Measurements from ENCODE around the gene TCEAL2.
"Not testable (repeated sequence)": the region's sequence is repeated elsewhere in the genome, so short reads cannot be mapped to it uniquely, and the experiment has no call there.

TCEAL2 gene

GRCh38 chrX:102125436-102125835 lies at the start of gene TCEAL2:
TCEAL2 (plus strand) TSS chrX:102125679; CDS start chrX:102126831, 1,152 bp downstream.
- DNase-seq (ENCODE audit: low read depth) = not testable (repeated sequence)

GRCh38 chrX:102077426-102077825 lies 48.1 kb upstream of the TCEAL2 start:
- DNase-seq (ENCODE audit: low read depth) = no peak

- no peak for DNase-seq (ENCODE audit: low read depth)
Measured at GRCh38 chrX:102085706-102086105, 39.8 kb upstream of the TCEAL2 start.

GRCh38 chrX:102113367-102113766 lies 12.1 kb upstream of the TCEAL2 start:
- DNase-seq (ENCODE audit: low read depth) = no peak

- no peak for DNase-seq (ENCODE audit: low read depth)
Measured at GRCh38 chrX:102115748-102116147, 9.7 kb upstream of the TCEAL2 start.

- DNase-seq (ENCODE audit: low read depth) = not testable (repeated sequence)
Measured at GRCh38 chrX:102125014-102125413, 465 bp upstream of the TCEAL2 start.

- DNase-seq (ENCODE audit: low read depth) = not testable (repeated sequence)
Measured at GRCh38 chrX:102126080-102126818, 770 bp downstream of the TCEAL2 start.

- no peak for DNase-seq (ENCODE audit: low read depth)
Measured at GRCh38 chrX:102126863-102127262, 1.4 kb downstream of the TCEAL2 start.

- no peak for DNase-seq (ENCODE audit: low read depth)
Measured at GRCh38 chrX:102129473-102129872, 4.0 kb downstream of the TCEAL2 start.

GRCh38 chrX:102138064-102138463 lies 12.6 kb downstream of the TCEAL2 start:
- DNase-seq (ENCODE audit: low read depth) = no peak

GRCh38 chrX:102140876-102141275 lies 15.4 kb downstream of the TCEAL2 start:
- not testable (repeated sequence) for DNase-seq (ENCODE audit: low read depth)

- DNase-seq (ENCODE audit: low read depth) = not testable (repeated sequence)
Measured at GRCh38 chrX:102141631-102142030, 16.2 kb downstream of the TCEAL2 start.

GRCh38 chrX:102142274-102142673 lies 16.8 kb downstream of the TCEAL2 start, which contains the start of gene TCEAL6:
TCEAL6 (minus strand) TSS chrX:102142481.
- DNase-seq (ENCODE audit: low read depth) = not testable (repeated sequence)

GRCh38 chrX:102154218-102154860 lies 28.9 kb downstream of the TCEAL2 start:
- DNase-seq (ENCODE audit: low read depth) = no peak

- DNase-seq (ENCODE audit: low read depth) = no peak
Measured at GRCh38 chrX:102154900-102155805, 29.7 kb downstream of the TCEAL2 start.

GRCh38 chrX:102155806-102156179 lies 30.3 kb downstream of the TCEAL2 start, which contains the start of gene BEX5:
BEX5 (minus strand) TSS chrX:102155977; CDS start chrX:102154265, 1,712 bp downstream.
- DNase-seq (ENCODE audit: low read depth) = no peak

All from stimulated activated CD8-positive, alpha-beta memory T cell treated with anti-CD3 and anti-CD28 coated beads, Interleukin-15, amount 100 ng/mL, for 24 hours (primary cell).